ENCODE measurements around the gene UBA52.

- TF ChIP-seq EZH2phosphoT487 (IDR thresholded peaks at IDR 0.05; ENCODE audit: borderline replicate concordance, low read length) (no peak), CTCF (IDR thresholded peaks at IDR 0.05; ENCODE audit: low read depth, low read length, poor library complexity, severe bottlenecking) (no peak)
These were observed 23.2 kb downstream of the UBA52 start for GRCh38 chr19:18594824-18595373.
